Measurements from ENCODE around the gene PSMB8.
"Not testable (repeated sequence)": the region's sequence is repeated elsewhere in the genome, so short reads cannot be mapped to it uniquely, and the experiment has no call there.

DNA sequence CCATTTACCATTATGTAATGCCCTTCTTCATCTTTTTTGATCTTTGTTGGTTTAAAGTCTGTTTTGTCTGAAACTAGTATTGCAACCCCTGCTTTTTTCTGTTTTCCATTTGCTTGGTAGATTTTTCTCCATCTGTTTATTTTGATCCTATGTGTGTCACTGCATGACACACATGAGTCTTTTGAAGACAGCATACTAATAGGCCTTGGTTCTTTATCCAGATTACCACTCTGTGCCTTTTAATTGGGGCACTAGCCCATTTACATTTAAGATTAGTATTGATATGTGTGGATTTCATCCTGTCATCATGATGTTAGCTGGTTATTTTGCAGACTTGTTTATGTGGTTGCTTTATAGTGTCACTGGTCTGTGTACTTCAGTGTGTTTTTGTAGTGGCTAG lies 38.4 kb downstream of the PSMB8 start:
- TF ChIP-seq, protein P1, sequence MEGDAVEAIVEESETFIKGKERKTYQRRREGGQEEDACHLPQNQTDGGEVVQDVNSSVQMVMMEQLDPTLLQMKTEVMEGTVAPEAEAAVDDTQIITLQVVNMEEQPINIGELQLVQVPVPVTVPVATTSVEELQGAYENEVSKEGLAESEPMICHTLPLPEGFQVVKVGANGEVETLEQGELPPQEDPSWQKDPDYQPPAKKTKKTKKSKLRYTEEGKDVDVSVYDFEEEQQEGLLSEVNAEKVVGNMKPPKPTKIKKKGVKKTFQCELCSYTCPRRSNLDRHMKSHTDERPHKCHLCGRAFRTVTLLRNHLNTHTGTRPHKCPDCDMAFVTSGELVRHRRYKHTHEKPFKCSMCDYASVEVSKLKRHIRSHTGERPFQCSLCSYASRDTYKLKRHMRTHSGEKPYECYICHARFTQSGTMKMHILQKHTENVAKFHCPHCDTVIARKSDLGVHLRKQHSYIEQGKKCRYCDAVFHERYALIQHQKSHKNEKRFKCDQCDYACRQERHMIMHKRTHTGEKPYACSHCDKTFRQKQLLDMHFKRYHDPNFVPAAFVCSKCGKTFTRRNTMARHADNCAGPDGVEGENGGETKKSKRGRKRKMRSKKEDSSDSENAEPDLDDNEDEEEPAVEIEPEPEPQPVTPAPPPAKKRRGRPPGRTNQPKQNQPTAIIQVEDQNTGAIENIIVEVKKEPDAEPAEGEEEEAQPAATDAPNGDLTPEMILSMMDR (conservative IDR thresholded peaks at IDR 0.05), result not testable (repeated sequence)
- TF ChIP-seq EZH2 (IDR thresholded peaks at IDR 0.05; ENCODE audit: low read depth), result not testable (repeated sequence)
